HG02973 (cell line): ENCODE measurements around the gene SERTAD4.
"Not testable (repeated sequence)": the region's sequence is repeated elsewhere in the genome, so short reads cannot be mapped to it uniquely, and the experiment has no call there.

Experiments used
- ATAC-seq: cut with Tn5 transposase; IDR thresholded peaks from one replicate; pipeline ENCODE4 v1.9.1; 2021; ENCODE audit warnings: moderate library complexity; ENCODE audit not compliant: unreplicated experiment

Gene SERTAD4

GRCh38 chr1:210257698-210258529 is 25.3 kb downstream of the SERTAD4 start:
- ATAC-seq = no peak

GRCh38 chr1:210259561-210259960 is 27.0 kb downstream of the SERTAD4 start:
- ATAC-seq = no peak

- no peak for ATAC-seq
These were observed 27.5 kb downstream of the SERTAD4 start for GRCh38 chr1:210260096-210260495.

- no peak for ATAC-seq
These were observed 29.7 kb downstream of the SERTAD4 start for GRCh38 chr1:210262167-210262896.

GRCh38 chr1:210262897-210263272 is 30.3 kb downstream of the SERTAD4 start:
- ATAC-seq = no peak

- ATAC-seq = no peak
These were observed 31.4 kb downstream of the SERTAD4 start for GRCh38 chr1:210263963-210264362.

GRCh38 chr1:210264496-210265380 is 32.1 kb downstream of the SERTAD4 start:
- no peak for ATAC-seq

- ATAC-seq = not testable (repeated sequence)
These were observed 32.9 kb downstream of the SERTAD4 start for GRCh38 chr1:210265392-210265955.

- ATAC-seq = no peak
These were observed 37.4 kb downstream of the SERTAD4 start for GRCh38 chr1:210269981-210270380.

- ATAC-seq = no peak
These were observed 40.1 kb downstream of the SERTAD4 start for GRCh38 chr1:210272666-210273065.

GRCh38 chr1:210280221-210280620 is 47.6 kb downstream of the SERTAD4 start:
- no peak for ATAC-seq

- no peak for ATAC-seq
These were observed 55.5 kb downstream of the SERTAD4 start for GRCh38 chr1:210288116-210288515.

GRCh38 chr1:210289248-210289647 is 56.7 kb downstream of the SERTAD4 start:
- no peak for ATAC-seq

- ATAC-seq = no peak
These were observed 58.6 kb downstream of the SERTAD4 start for GRCh38 chr1:210291081-210291764.

GRCh38 chr1:210291786-210292230 is 59.2 kb downstream of the SERTAD4 start:
- ATAC-seq = no peak

GRCh38 chr1:210292231-210292871 is 59.8 kb downstream of the SERTAD4 start:
- no peak for ATAC-seq

GRCh38 chr1:210293171-210293607 is 60.6 kb downstream of the SERTAD4 start:
- ATAC-seq = no peak

GRCh38 chr1:210294999-210295745 is 62.6 kb downstream of the SERTAD4 start:
- ATAC-seq = no peak
